PFSK-1 (cell line): ENCODE results near the gene ZFYVE19.

Experiments used
- FOXP2 ChIP-seq: optimal IDR thresholded peaks from 2 replicates; pipeline ENCODE3; 2011; ENCODE audit warnings: borderline replicate concordance, control low read depth, inconsistent platforms; ENCODE audit not compliant: insufficient read depth; ENCODE audit errors: extremely low read length, extremely low read depth
- POLR2AphosphoS5 ChIP-seq: IDR thresholded peaks from 2 replicates; pipeline ENCODE4 v1.6.1; 2012; ENCODE audit warnings: low read depth, mild to moderate bottlenecking, control low read depth, low read length, moderate library complexity
- REST ChIP-seq, 2 experiments: IDR thresholded peaks; 2 replicates each; pipeline versions ENCODE4 v1.6.1 to v1.8.0; 2011 to 2012; ENCODE audit warnings: low read depth in 2 of 2, low read length in 2 of 2, control low read depth in 1 of 2, inconsistent platforms in 1 of 2, mild to moderate bottlenecking in 1 of 2, moderate library complexity in 1 of 2; ENCODE audit not compliant: insufficient read depth in 1 of 2
- SIN3A ChIP-seq: IDR thresholded peaks from 2 replicates; pipeline ENCODE4 v1.6.1; 2012; ENCODE audit warnings: mild to moderate bottlenecking, low read length, moderate library complexity, borderline replicate concordance; ENCODE audit not compliant: insufficient read depth
- TAF1 ChIP-seq: IDR thresholded peaks from 2 replicates; pipeline ENCODE4 v1.6.1; 2012; ENCODE audit warnings: low read length, control low read depth, borderline replicate concordance; ENCODE audit not compliant: insufficient read depth

The ZFYVE19 gene

DNA sequence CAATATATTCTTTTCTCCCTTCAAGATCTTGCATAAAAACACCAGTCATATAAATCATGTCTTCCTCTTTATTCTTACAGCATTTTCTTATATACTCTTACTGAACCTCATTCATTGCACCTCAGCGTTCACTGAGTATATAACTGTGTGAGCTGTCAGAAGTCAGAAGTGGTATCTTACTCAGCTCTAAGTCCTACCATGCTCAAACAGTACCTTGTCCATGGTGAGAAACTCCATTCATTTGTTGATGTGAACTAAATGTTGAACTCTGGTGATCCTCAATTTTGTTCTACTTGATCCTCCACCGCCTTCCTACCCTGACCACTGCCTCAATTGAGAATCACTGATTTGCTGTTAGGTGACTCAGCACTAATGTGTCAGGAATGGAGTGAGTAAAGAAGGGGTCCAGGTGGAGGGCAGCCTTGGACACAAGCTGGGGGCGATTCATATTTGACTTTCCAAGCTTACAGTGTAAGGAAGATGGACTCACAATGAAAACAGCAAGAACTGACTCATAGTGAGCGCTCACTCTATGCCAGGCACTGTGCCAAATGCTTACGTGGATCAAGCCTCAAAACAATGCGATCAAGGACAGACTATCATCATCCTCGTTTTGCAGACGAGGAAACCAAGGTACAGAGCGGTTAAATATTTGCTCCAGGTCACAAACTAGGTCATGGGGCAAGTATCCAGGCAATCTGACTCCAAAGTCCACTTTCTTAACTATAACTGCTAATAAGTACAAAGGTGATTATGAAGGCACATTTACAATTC is 13.5 kb upstream of the ZFYVE19 start:
- TF ChIP-seq REST (IDR thresholded peaks at IDR 0.05; ENCODE audit: insufficient read depth in 1 of 2, low read depth in 2 of 2, low read length in 2 of 2) (no peak), POLR2AphosphoS5 (no peak), SIN3A (no peak), FOXP2 (no peak), TAF1 (no peak)

GRCh38 chr15:40796041-40796440 is 10.8 kb upstream of the ZFYVE19 start:
- TF ChIP-seq SIN3A: no peak
- no peak for TF ChIP-seq POLR2AphosphoS5
- TF ChIP-seq TAF1: no peak
- TF ChIP-seq FOXP2: no peak
- no peak for TF ChIP-seq REST (IDR thresholded peaks at IDR 0.05; ENCODE audit: insufficient read depth in 1 of 2, low read depth in 2 of 2, low read length in 2 of 2)

GRCh38 chr15:40796512-40796911 is 10.4 kb upstream of the ZFYVE19 start:
- TF ChIP-seq POLR2AphosphoS5 (no peak), REST (IDR thresholded peaks at IDR 0.05; ENCODE audit: insufficient read depth in 1 of 2, low read depth in 2 of 2, low read length in 2 of 2) (no peak), TAF1 (no peak), SIN3A (no peak), FOXP2 (no peak)

DNA sequence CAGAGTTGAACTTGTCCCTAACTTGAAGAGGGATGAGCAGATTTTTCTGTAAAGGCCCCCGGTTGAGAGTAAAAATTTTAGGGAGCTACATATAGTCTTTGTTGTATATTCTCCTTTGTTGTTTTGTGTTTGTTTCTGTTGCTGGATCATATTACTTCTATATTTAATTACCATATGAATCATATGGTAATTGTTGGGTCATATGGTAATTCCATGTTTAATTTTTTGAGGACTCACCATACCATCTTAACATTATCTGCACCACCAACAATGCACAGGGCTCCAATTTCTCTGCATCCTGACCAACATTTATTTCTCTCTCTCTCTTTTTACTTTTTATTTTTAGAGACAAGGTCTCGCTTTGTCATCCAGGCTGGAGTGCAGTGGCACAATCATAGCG is 7.4 kb upstream of the ZFYVE19 start:
- TF ChIP-seq FOXP2 (no peak), SIN3A (no peak), REST (IDR thresholded peaks at IDR 0.05; ENCODE audit: insufficient read depth in 1 of 2, low read depth in 2 of 2, low read length in 2 of 2) (no peak), TAF1 (no peak), POLR2AphosphoS5 (no peak)

- TF ChIP-seq SIN3A (no peak), REST (IDR thresholded peaks at IDR 0.05; ENCODE audit: insufficient read depth in 1 of 2, low read depth in 2 of 2, low read length in 2 of 2) (no peak), TAF1 (no peak), FOXP2 (no peak), POLR2AphosphoS5 (no peak)
These were observed 3.8 kb upstream of the ZFYVE19 start for GRCh38 chr15:40803076-40803475.
